SK-N-SH (cell line): Measurements from ENCODE around the gene PGM2L1.

Experiments
- FOXM1 ChIP-seq: IDR thresholded peaks from 2 replicates; pipeline ENCODE4 v1.4.0; 2012; ENCODE audit warnings: low read depth, mild to moderate bottlenecking
- TAF1 ChIP-seq: IDR thresholded peaks from 2 replicates; pipeline ENCODE4 v1.6.1; 2012; ENCODE audit warnings: low read depth, mild to moderate bottlenecking, low read length, moderate library complexity, borderline replicate concordance

- no peak for TF ChIP-seq TAF1
- TF ChIP-seq FOXM1: no peak
These were observed 2.4 kb upstream of the PGM2L1 start for GRCh38 chr11:74400606-74401005.
